ENCODE measurements around the gene GULP1.

GRCh38 chr2:188623995-188624643, 332.4 kb downstream of the GULP1 start:
- no peak for TF ChIP-seq POLR2A (IDR thresholded peaks at IDR 0.05; ENCODE audit: low read depth, low read length)
- TF ChIP-seq TAF1 (IDR thresholded peaks at IDR 0.05; ENCODE audit: low read depth, low read length): no peak
- no peak for TF ChIP-seq POLR2AphosphoS5 (IDR thresholded peaks at IDR 0.05; ENCODE audit: low read depth, low read length)
- no peak for TF ChIP-seq SPI1 (IDR thresholded peaks at IDR 0.05; ENCODE audit: low read depth, low read length)
- TF ChIP-seq PAX5 (IDR thresholded peaks at IDR 0.05; ENCODE audit: insufficient read depth, low read length, severe bottlenecking): no peak
- TF ChIP-seq POU2F2 (IDR thresholded peaks at IDR 0.05; ENCODE audit: low read depth, low read length): no peak

All from GM12891 (cell line).